HS-5 (cell line): ENCODE data around the gene CKAP4.

Experiments used
- DNase-seq: peaks from one replicate; pipeline ENCODE4 v3.0.0-alpha.2; 2012; ENCODE audit warnings: low read depth

CKAP4 gene

DNA sequence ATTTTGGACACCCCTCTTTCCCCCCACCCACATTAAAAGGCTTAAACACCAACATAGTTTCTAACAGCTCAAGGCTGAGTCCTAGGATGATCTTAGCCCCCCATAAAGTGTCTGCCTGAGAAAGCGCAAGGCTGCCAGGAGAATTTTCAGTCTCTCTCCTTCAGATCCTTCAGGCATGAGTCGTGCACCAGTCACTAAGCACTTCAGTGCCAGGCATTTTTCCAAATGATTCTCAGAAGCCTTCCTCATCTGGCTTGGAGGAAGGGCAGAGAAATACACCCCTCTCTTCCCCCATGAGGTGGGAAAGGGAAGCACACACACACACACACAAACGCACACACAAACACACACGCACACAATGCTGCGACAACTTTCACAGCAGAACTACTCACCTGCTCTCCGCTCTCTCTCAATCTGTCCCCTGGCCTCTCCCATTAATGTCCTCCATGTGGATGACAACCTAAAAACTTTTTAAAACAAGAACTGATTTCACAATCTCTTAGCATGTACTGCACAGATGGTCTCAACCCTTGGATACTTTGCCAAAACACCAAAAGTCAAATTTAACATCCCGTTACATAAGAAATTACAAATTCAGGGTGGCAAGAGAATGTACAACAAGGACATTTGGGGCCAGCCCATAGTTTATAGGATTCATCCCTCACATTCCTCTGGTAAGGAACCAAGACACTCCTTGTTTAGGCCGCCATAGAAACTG is 49.8 kb downstream of the CKAP4 start:
- DNase-seq = no peak

DNA sequence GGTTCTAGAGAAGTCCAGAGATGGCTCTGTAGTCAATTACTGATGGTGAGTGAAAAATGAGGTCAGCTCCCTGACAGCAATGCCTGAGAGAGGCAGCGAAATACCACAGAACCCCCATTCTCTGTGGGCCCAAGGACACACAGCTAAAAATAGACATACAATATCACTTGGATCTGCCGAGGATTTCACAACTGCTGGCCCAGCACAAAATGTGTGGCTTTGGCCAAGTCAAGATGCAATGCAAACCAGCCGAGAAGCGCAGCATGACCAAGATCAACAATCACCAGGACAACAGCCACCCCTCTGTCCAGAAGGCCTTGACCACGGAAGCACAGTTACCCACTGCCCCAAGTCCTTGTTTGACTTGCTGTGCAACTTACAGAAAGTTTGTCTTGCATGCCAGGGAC is 52.2 kb downstream of the CKAP4 start:
- DNase-seq = no peak

- DNase-seq = no peak
Measured at GRCh38 chr12:106194351-106194750, 53.5 kb downstream of the CKAP4 start.

GRCh38 chr12:106193394-106194215 is 54.2 kb downstream of the CKAP4 start:
- no peak for DNase-seq

GRCh38 chr12:106192659-106193393 is 55.0 kb downstream of the CKAP4 start:
- no peak for DNase-seq

DNA sequence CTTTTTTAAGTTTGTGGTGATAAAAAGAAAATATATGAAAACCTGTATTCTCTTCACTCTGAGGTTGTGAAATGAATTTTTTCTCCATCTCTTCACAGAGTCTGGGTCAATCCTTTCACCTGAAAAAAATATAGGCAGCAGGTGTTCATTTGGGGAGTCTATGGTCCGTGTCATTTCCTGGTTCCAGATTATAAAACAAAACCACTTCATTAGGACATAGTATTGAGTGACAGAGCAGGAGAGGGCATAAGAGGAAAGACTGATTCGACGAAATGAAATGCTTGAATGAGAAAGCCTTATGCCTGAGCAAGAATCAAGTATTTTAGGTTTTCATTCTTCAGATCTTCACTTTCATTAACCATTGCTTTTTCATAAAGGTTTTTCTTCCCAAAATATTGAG is 57.2 kb downstream of the CKAP4 start:
- DNase-seq = no peak

GRCh38 chr12:106189341-106189740 is 58.5 kb downstream of the CKAP4 start:
- DNase-seq = no peak

- no peak for DNase-seq
Measured at GRCh38 chr12:106188256-106188655, 59.6 kb downstream of the CKAP4 start.
